ENCODE data around the gene SEMA4C.
"Not testable (repeated sequence)": the region's sequence is repeated elsewhere in the genome, so short reads cannot be mapped to it uniquely, and the experiment has no call there.

SEMA4C gene

GRCh38 chr2:96863575-96864342 lies 6.1 kb downstream of the SEMA4C start:
- Histone ChIP-seq H3K27ac (ENCODE audit: low read length) (no peak overlapping the region), H3K4me3 (ENCODE audit: low read length) (no peak overlapping the region), H2AFZ (ENCODE audit: low read depth, low read length) (no peak overlapping the region), H3K79me2 (ENCODE audit: low read length) (peaks cover 21% of the 10 kb centered on the region), H3K27me3 (ENCODE audit: low read depth, low read length) (no peaks in the 10 kb centered on the region), H3K4me1 (ENCODE audit: low read length) (peaks cover 6% of the 10 kb centered on the region), H3K9ac (ENCODE audit: low read length) (no peak overlapping the region), H3K36me3 (replicated peaks; ENCODE audit: low read depth, low read length) (peaks cover 16% of the 10 kb centered on the region), H3K9me3 (ENCODE audit: insufficient read depth, low read length) (no peaks in the 10 kb centered on the region), H4K20me1 (ENCODE audit: insufficient read depth, low read length) (no peaks in the 10 kb centered on the region), H3K4me2 (ENCODE audit: low read length) (no peak overlapping the region)
- no peak for TF ChIP-seq CTCF (IDR thresholded peaks at IDR 0.05; ENCODE audit: low read depth, low read length)
- TF ChIP-seq EZH2phosphoT487 (IDR thresholded peaks at IDR 0.05; ENCODE audit: low read depth), result no peak

GRCh38 chr2:96863056-96863455 lies 6.8 kb downstream of the SEMA4C start:
- H2AFZ ChIP-seq (ENCODE audit: low read depth, low read length); H3K4me3 ChIP-seq (ENCODE audit: low read length); H4K20me1 ChIP-seq (ENCODE audit: insufficient read depth, low read length); H3K4me2 ChIP-seq (ENCODE audit: low read length); H3K27me3 ChIP-seq (ENCODE audit: low read depth, low read length); H3K4me1 ChIP-seq (ENCODE audit: low read length); H3K9me3 ChIP-seq (ENCODE audit: insufficient read depth, low read length); H3K27ac ChIP-seq (ENCODE audit: low read length); H3K9ac ChIP-seq (ENCODE audit: low read length): not testable (repeated sequence)
- peaks cover 16% of the 10 kb centered on the region for H3K36me3 ChIP-seq (replicated peaks; ENCODE audit: low read depth, low read length)
- H3K79me2 ChIP-seq (ENCODE audit: low read length), result peaks cover 17% of the 10 kb centered on the region

- Histone ChIP-seq H3K9ac (ENCODE audit: low read length) (no peak overlapping the region), H3K4me1 (ENCODE audit: low read length) (peaks cover 10% of the 10 kb centered on the region), H3K4me2 (ENCODE audit: low read length) (no peak overlapping the region), H3K9me3 (ENCODE audit: insufficient read depth, low read length) (no peaks in the 10 kb centered on the region), H3K4me3 (ENCODE audit: low read length) (no peak overlapping the region), H4K20me1 (ENCODE audit: insufficient read depth, low read length) (peaks cover 3% of the 10 kb centered on the region; the same call in 1 of the 2 replicates), H2AFZ (ENCODE audit: low read depth, low read length) (no peak overlapping the region), H3K27ac (ENCODE audit: low read length) (no peak overlapping the region), H3K27me3 (ENCODE audit: low read depth, low read length) (no peaks in the 10 kb centered on the region), H3K79me2 (ENCODE audit: low read length) (peaks cover 18% of the 10 kb centered on the region), H3K36me3 (replicated peaks; ENCODE audit: low read depth, low read length) (peaks cover 16% of the 10 kb centered on the region)
- no peak for TF ChIP-seq CTCF (IDR thresholded peaks at IDR 0.05; ENCODE audit: low read depth, low read length)
- TF ChIP-seq EZH2phosphoT487 (IDR thresholded peaks at IDR 0.05; ENCODE audit: low read depth), result no peak
Measured at GRCh38 chr2:96861074-96861473, 8.8 kb downstream of the SEMA4C start.

- Histone ChIP-seq H3K79me2 (ENCODE audit: low read length) (peaks cover 21% of the 10 kb centered on the region), H3K4me3 (ENCODE audit: low read length) (no peak overlapping the region), H3K27ac (ENCODE audit: low read length) (no peak overlapping the region), H3K4me2 (ENCODE audit: low read length) (no peak overlapping the region), H3K9me3 (ENCODE audit: insufficient read depth, low read length) (no peaks in the 10 kb centered on the region), H2AFZ (ENCODE audit: low read depth, low read length) (no peak overlapping the region), H3K4me1 (ENCODE audit: low read length) (peaks cover 10% of the 10 kb centered on the region), H4K20me1 (ENCODE audit: insufficient read depth, low read length) (peaks cover 3% of the 10 kb centered on the region; the same call in 1 of the 2 replicates), H3K27me3 (ENCODE audit: low read depth, low read length) (no peaks in the 10 kb centered on the region), H3K9ac (ENCODE audit: low read length) (no peak overlapping the region), H3K36me3 (replicated peaks; ENCODE audit: low read depth, low read length) (peaks cover 14% of the 10 kb centered on the region)
- no peak for TF ChIP-seq CTCF (IDR thresholded peaks at IDR 0.05; ENCODE audit: low read depth, low read length)
- no peak for TF ChIP-seq EZH2phosphoT487 (IDR thresholded peaks at IDR 0.05; ENCODE audit: low read depth)
Measured at GRCh38 chr2:96860065-96861029, 9.5 kb downstream of the SEMA4C start.

Data from OCI-LY3 (cell line).